GM21619 (cell line): ENCODE results near the gene SPNS2.

Source experiments
- ATAC-seq: cut with Tn5 transposase; IDR thresholded peaks from one replicate; pipeline ENCODE4 v1.9.1; 2021; ENCODE audit not compliant: unreplicated experiment

The SPNS2 gene

GRCh38 chr17:4498461-4499397 lies at the start of gene SPNS2:
Gene SPNS2, plus strand, starts transcription at chr17:4498881. Its CDS starts 167 bp downstream, at chr17:4499048.
- peak; percentile 48 for ATAC-seq

GRCh38 chr17:4449736-4450135 lies 48.9 kb upstream of the SPNS2 start:
- ATAC-seq, result no peak

- no peak for ATAC-seq
Observed at GRCh38 chr17:4450710-4451316, 47.9 kb upstream of the SPNS2 start.

GRCh38 chr17:4453812-4454591 lies 44.7 kb upstream of the SPNS2 start:
- no peak for ATAC-seq

GRCh38 chr17:4460661-4461060 lies 38.0 kb upstream of the SPNS2 start:
- no peak for ATAC-seq

GRCh38 chr17:4463818-4464476 lies 34.7 kb upstream of the SPNS2 start:
- no peak for ATAC-seq

GRCh38 chr17:4465786-4466185 lies 32.9 kb upstream of the SPNS2 start:
- ATAC-seq, result no peak

GRCh38 chr17:4467287-4467686 lies 31.4 kb upstream of the SPNS2 start:
- ATAC-seq, result no peak

GRCh38 chr17:4469552-4469951 lies 29.1 kb upstream of the SPNS2 start:
- ATAC-seq, result no peak

GRCh38 chr17:4472286-4472685 lies 26.4 kb upstream of the SPNS2 start:
- no peak for ATAC-seq

- ATAC-seq, result no peak
Observed at GRCh38 chr17:4474093-4474492, 24.6 kb upstream of the SPNS2 start.

- no peak for ATAC-seq
Observed at GRCh38 chr17:4475001-4475400, 23.7 kb upstream of the SPNS2 start.

- ATAC-seq, result no peak
Observed at GRCh38 chr17:4475463-4475862, 23.2 kb upstream of the SPNS2 start.

GRCh38 chr17:4476017-4476416 lies 22.7 kb upstream of the SPNS2 start:
- no peak for ATAC-seq

- ATAC-seq, result no peak
Observed at GRCh38 chr17:4476511-4477070, 22.1 kb upstream of the SPNS2 start.

- ATAC-seq, result no peak
Observed at GRCh38 chr17:4477255-4477791, 21.4 kb upstream of the SPNS2 start.

GRCh38 chr17:4478318-4478830 lies 20.3 kb upstream of the SPNS2 start:
- no peak for ATAC-seq

GRCh38 chr17:4479340-4479981 lies 19.2 kb upstream of the SPNS2 start:
- no peak for ATAC-seq

- ATAC-seq, result no peak
Observed at GRCh38 chr17:4479982-4480751, 18.5 kb upstream of the SPNS2 start.
